HepG2 (cell line): ENCODE data around the gene CAVIN1. TPM values are rescaled to one million over a fixed set of nuclear protein-coding genes. Genes with fewer than 3 reads are reported as not detected.
A peak's percentile ranks its signal among the peaks of the same experiment; 100 is the strongest.

Experiments
- ASH2L ChIP-seq: fragments of 300-600, 200-600 bp; sonication (generic); IDR thresholded peaks from 2 replicates; pipeline ENCODE4 v1.7.0; 2017; ENCODE audit warnings: low read depth, mild to moderate bottlenecking, moderate library complexity, mixed read lengths, low read length; ENCODE audit not compliant: insufficient read length
- ETV5 ChIP-seq: IDR thresholded peaks from 2 replicates; pipeline ENCODE4 v1.6.1; 2018; ENCODE audit warnings: missing biosample characterization, missing genetic modification reagents, inconsistent platforms, borderline replicate concordance
- IRX3 ChIP-seq: sonication (generic); formaldehyde crosslinking; IDR thresholded peaks from 2 replicates; pipeline ENCODE4 v1.8.1; 2023; ENCODE audit warnings: mild to moderate bottlenecking, low read depth, missing genetic modification reagents, borderline replicate concordance
- KMT2B ChIP-seq: IDR thresholded peaks from 2 replicates; pipeline ENCODE4 v1.6.1; 2016; ENCODE audit warnings: missing genetic modification reagents, missing compliant biosample characterization
- NR3C1 ChIP-seq: sonication (generic); formaldehyde crosslinking; IDR thresholded peaks from 2 replicates; pipeline ENCODE4 v1.4.0; 2020; ENCODE audit warnings: missing genetic modification reagents
- PAX8 ChIP-seq: sonication (generic); formaldehyde crosslinking; IDR thresholded peaks from 2 replicates; pipeline ENCODE4 v1.8.0; 2022; ENCODE audit warnings: mild to moderate bottlenecking, missing genetic modification reagents, borderline replicate concordance
- PRDM15 ChIP-seq: sonication (generic); formaldehyde crosslinking; IDR thresholded peaks from 2 replicates; pipeline ENCODE4 v1.4.0; 2020; ENCODE audit warnings: missing genetic modification reagents
- RORA ChIP-seq: sonication (generic); formaldehyde crosslinking; IDR thresholded peaks from 2 replicates; pipeline ENCODE4 v1.5.0; 2020; ENCODE audit warnings: mild to moderate bottlenecking, missing genetic modification reagents, moderate library complexity
- polyA plus RNA-seq, 8 experiments: library from polyadenylated mRNA; depleted of rRNA in 3 of 8; stranded (reverse) in 7 of 8; unstranded in 1 of 8; fragments of >200 nt; fragmentation: Illumina TruSeq in 4 of 8; extraction: Trizol in 4 of 8; gene quantifications; 2 replicates each; pipeline versions ENCODE4 v1.2.1 to v1.2.3, GENCODE V29; 2011 to 2016; ENCODE audit warnings: low read depth in 4 of 8, missing spikeins in 1 of 8, mixed read lengths in 1 of 8; ENCODE audit not compliant: insufficient read depth in 1 of 8
- total RNA-seq, 5 experiments: library from RNA; depleted of rRNA; stranded (reverse); fragments of >200 nt; fragmentation: Illumina TruSeq; extraction: Trizol; gene quantifications; 2 replicates each; pipeline ENCODE4 v1.2.3, GENCODE V29; 2016; ENCODE audit warnings: low read depth in 1 of 5
- TF ChIP-seq, protein P1 (sequence below): sonication (generic); formaldehyde crosslinking; IDR thresholded peaks from 2 replicates; pipeline ENCODE4 v1.5.0; 2020; ENCODE audit warnings: mild to moderate bottlenecking, missing genetic modification reagents, borderline replicate concordance
- TF ChIP-seq, protein P2 (sequence below): sonication (generic); formaldehyde crosslinking; IDR thresholded peaks from 2 replicates; pipeline ENCODE4 v1.5.0; 2020; ENCODE audit warnings: mild to moderate bottlenecking, missing genetic modification reagents
- TF ChIP-seq, protein P3 (sequence below): sonication (generic); formaldehyde crosslinking; IDR thresholded peaks from 2 replicates; pipeline ENCODE4 v1.4.0; 2020; ENCODE audit warnings: missing genetic modification reagents

CAVIN1 gene
- total and polyA plus RNA-seq, 2 of the 13 experiments (the other 11 are each of a cell fraction or from before 2014, with no cell fraction given), result 15.9 to 25.5 TPM

DNA sequence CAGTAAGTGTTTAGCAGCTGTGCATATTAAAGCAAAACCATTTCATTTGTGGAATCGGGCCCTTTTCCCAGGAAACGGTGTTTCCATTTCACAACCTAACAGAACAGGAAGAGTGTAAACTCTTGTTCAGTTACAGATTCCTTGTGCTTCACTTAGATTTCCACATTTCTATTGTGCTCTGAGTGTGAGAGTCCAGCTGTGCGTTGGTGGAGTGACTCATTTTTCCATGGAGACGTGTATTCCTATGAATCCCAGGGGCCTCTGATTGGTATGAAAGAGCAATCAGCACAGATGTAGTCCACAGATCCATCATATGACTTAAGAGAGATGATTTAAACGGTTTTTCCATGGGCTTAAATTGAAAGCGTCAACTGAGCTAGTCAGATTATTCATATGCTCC, 13.3 kb upstream of the CAVIN1 start (continued):
- TF ChIP-seq, protein P1, sequence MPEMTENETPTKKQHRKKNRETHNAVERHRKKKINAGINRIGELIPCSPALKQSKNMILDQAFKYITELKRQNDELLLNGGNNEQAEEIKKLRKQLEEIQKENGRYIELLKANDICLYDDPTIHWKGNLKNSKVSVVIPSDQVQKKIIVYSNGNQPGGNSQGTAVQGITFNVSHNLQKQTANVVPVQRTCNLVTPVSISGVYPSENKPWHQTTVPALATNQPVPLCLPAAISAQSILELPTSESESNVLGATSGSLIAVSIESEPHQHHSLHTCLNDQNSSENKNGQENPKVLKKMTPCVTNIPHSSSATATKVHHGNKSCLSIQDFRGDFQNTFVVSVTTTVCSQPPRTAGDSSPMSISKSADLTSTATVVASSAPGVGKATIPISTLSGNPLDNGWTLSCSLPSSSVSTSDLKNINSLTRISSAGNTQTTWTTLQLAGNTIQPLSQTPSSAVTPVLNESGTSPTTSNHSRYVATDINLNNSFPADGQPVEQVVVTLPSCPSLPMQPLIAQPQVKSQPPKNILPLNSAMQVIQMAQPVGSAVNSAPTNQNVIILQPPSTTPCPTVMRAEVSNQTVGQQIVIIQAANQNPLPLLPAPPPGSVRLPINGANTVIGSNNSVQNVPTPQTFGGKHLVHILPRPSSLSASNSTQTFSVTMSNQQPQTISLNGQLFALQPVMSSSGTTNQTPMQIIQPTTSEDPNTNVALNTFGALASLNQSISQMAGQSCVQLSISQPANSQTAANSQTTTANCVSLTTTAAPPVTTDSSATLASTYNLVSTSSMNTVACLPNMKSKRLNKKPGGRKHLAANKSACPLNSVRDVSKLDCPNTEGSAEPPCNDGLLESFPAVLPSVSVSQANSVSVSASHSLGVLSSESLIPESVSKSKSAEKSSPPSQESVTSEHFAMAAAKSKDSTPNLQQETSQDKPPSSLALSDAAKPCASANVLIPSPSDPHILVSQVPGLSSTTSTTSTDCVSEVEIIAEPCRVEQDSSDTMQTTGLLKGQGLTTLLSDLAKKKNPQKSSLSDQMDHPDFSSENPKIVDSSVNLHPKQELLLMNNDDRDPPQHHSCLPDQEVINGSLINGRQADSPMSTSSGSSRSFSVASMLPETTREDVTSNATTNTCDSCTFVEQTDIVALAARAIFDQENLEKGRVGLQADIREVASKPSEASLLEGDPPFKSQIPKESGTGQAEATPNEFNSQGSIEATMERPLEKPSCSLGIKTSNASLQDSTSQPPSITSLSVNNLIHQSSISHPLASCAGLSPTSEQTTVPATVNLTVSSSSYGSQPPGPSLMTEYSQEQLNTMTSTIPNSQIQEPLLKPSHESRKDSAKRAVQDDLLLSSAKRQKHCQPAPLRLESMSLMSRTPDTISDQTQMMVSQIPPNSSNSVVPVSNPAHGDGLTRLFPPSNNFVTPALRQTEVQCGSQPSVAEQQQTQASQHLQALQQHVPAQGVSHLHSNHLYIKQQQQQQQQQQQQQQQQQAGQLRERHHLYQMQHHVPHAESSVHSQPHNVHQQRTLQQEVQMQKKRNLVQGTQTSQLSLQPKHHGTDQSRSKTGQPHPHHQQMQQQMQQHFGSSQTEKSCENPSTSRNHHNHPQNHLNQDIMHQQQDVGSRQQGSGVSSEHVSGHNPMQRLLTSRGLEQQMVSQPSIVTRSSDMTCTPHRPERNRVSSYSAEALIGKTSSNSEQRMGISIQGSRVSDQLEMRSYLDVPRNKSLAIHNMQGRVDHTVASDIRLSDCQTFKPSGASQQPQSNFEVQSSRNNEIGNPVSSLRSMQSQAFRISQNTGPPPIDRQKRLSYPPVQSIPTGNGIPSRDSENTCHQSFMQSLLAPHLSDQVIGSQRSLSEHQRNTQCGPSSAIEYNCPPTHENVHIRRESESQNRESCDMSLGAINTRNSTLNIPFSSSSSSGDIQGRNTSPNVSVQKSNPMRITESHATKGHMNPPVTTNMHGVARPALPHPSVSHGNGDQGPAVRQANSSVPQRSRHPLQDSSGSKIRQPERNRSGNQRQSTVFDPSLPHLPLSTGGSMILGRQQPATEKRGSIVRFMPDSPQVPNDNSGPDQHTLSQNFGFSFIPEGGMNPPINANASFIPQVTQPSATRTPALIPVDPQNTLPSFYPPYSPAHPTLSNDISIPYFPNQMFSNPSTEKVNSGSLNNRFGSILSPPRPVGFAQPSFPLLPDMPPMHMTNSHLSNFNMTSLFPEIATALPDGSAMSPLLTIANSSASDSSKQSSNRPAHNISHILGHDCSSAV, result no peak
- TF ChIP-seq PRDM15 (CRISPR knock-in tag) (no peak), ETV5 (CRISPR knock-in tag) (no peak; the same call in 1 of the 2 replicates), KMT2B (no peak), RORA (CRISPR knock-in tag) (no peak), PAX8 (CRISPR knock-in tag) (no peak), NR3C1 (no peak), ASH2L (peak; percentile 20), IRX3 (no peak)
- TF ChIP-seq, protein P2, sequence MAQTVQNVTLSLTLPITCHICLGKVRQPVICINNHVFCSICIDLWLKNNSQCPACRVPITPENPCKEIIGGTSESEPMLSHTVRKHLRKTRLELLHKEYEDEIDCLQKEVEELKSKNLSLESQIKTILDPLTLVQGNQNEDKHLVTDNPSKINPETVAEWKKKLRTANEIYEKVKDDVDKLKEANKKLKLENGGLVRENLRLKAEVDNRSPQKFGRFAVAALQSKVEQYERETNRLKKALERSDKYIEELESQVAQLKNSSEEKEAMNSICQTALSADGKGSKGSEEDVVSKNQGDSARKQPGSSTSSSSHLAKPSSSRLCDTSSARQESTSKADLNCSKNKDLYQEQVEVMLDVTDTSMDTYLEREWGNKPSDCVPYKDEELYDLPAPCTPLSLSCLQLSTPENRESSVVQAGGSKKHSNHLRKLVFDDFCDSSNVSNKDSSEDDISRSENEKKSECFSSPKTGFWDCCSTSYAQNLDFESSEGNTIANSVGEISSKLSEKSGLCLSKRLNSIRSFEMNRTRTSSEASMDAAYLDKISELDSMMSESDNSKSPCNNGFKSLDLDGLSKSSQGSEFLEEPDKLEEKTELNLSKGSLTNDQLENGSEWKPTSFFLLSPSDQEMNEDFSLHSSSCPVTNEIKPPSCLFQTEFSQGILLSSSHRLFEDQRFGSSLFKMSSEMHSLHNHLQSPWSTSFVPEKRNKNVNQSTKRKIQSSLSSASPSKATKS (CRISPR knock-in tag), result no peak
- TF ChIP-seq, protein P3, sequence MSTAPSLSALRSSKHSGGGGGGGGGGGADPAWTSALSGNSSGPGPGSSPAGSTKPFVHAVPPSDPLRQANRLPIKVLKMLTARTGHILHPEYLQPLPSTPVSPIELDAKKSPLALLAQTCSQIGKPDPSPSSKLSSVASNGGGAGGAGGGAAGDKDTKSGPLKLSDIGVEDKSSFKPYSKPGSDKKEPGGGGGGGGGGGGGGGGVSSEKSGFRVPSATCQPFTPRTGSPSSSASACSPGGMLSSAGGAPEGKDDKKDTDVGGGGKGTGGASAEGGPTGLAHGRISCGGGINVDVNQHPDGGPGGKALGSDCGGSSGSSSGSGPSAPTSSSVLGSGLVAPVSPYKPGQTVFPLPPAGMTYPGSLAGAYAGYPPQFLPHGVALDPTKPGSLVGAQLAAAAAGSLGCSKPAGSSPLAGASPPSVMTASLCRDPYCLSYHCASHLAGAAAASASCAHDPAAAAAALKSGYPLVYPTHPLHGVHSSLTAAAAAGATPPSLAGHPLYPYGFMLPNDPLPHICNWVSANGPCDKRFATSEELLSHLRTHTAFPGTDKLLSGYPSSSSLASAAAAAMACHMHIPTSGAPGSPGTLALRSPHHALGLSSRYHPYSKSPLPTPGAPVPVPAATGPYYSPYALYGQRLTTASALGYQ (CRISPR knock-in tag), result 0 out of 2 replicates have a peak, but pooled peaks have one; percentile 31
